ENCODE data around the gene FBXO24.

DNA sequence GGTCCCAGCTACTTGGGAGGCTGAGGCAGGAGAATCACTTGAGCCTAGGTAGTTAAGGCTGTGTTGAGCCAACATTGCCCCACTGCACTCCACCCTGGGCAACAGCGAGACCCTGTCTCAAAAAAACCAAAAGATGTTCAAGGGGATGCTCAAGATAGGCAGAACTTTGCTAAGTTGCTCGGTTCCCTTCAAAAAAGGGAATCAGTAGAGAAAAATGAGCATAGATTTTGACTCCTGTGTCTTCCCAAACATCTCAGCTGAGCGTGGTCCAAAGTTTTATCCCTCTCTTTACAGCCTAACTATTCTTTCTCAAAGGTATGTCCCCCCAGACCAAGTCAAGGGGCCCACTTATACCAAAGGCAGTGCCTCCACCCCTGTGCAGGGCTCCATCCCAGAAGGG, 33.1 kb upstream of the FBXO24 start:
- TF ChIP-seq, protein P1, sequence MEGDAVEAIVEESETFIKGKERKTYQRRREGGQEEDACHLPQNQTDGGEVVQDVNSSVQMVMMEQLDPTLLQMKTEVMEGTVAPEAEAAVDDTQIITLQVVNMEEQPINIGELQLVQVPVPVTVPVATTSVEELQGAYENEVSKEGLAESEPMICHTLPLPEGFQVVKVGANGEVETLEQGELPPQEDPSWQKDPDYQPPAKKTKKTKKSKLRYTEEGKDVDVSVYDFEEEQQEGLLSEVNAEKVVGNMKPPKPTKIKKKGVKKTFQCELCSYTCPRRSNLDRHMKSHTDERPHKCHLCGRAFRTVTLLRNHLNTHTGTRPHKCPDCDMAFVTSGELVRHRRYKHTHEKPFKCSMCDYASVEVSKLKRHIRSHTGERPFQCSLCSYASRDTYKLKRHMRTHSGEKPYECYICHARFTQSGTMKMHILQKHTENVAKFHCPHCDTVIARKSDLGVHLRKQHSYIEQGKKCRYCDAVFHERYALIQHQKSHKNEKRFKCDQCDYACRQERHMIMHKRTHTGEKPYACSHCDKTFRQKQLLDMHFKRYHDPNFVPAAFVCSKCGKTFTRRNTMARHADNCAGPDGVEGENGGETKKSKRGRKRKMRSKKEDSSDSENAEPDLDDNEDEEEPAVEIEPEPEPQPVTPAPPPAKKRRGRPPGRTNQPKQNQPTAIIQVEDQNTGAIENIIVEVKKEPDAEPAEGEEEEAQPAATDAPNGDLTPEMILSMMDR (IDR thresholded peaks at IDR 0.05; ENCODE audit: poor library complexity), result no peak
- TF ChIP-seq EZH2 (IDR thresholded peaks at IDR 0.05; ENCODE audit: borderline replicate concordance) (no peak), EZH2phosphoT487 (IDR thresholded peaks at IDR 0.05; ENCODE audit: low read depth, severe bottlenecking, unreplicated experiment) (no peak)

Data from hepatocyte (in vitro differentiated cells).